ENCODE results near the gene NUP188. TPM values are rescaled to one million over a fixed set of nuclear protein-coding genes. Genes with fewer than 3 reads are reported as not detected.

The NUP188 gene
- total and polyA plus RNA-seq, 10 of the 15 experiments (the other 5 are each of a cell fraction or from before 2014, with no cell fraction given), result 1.4 to 73.7 (median 48.9) TPM

- no peak overlapping the region for H3K9ac ChIP-seq (ENCODE audit: control insufficient read depth, insufficient read depth, low read length)
- no peak for DNase-seq (ENCODE audit: low read depth, low spot score)
- ATAC-seq, result no peak
- H3K4me2 ChIP-seq (ENCODE audit: control insufficient read depth, insufficient read depth), result no peak overlapping the region
- TF ChIP-seq SRF (IDR thresholded peaks at IDR 0.05; ENCODE audit: low read depth in 2 of 2, low read length in 2 of 2) (no peak), TAF1 (IDR thresholded peaks at IDR 0.05; ENCODE audit: borderline replicate concordance, low read depth, low read length) (no peak), MLLT1 (IDR thresholded peaks at IDR 0.05) (no peak)
- peaks cover 34 to 42% of the 10 kb centered on the region in 2 experiments for H3K36me3 ChIP-seq (ENCODE audit: control insufficient read depth in 2 of 2, insufficient read depth in 2 of 2, low read length in 1 of 2)
- H3K79me2 ChIP-seq (ENCODE audit: control insufficient read depth, insufficient read depth, low read length), result no peaks in the 10 kb centered on the region
- CTCF ChIA-PET, result no interaction called here
- H3K4me3 ChIP-seq, result no peak overlapping the region
- H3K9me3 ChIP-seq (replicated peaks; ENCODE audit: control insufficient read depth, insufficient read depth, low read length), result no peaks in the 10 kb centered on the region
- no peaks in the 10 kb centered on the region for H4K20me1 ChIP-seq (ENCODE audit: control insufficient read depth, insufficient read depth)
- no TSS peak for BruUV-seq (replicated peaks)
- in situ Hi-C loops (cut with MboI), result no loop called here
- RAD21 ChIA-PET (ENCODE audit: unreplicated experiment), result no interaction called here
- SMC1A ChIA-PET (ENCODE audit: uncharacterized antibody, unreplicated experiment), result no interaction called here
- H3K27me3 ChIP-seq (replicated peaks in 1 of 2; ENCODE audit: control insufficient read depth in 2 of 2, insufficient read depth in 2 of 2, low read length in 1 of 2), result no peaks in the 10 kb centered on the region
- no peak overlapping the region for H2AFZ ChIP-seq (ENCODE audit: control insufficient read depth, low read depth, low read length)
- POLR2A ChIA-PET, result interaction anchor here (0.7 kb wide), 1 partner anchor 25 kb away, joined by 4 read pairs; no protein-coding TSS in a partner anchor
- no peaks in the 10 kb centered on the region for H3K4me1 ChIP-seq (ENCODE audit: control insufficient read depth, insufficient read depth, low read length)
- FAIRE-seq, result no peak
- WGBS (ENCODE audit: insufficient coverage, insufficient replicate concordance, low lambda C conversion rate, missing lambda C conversion rate), result 94% methylated on average over 4 of the region's 5 CpGs
- intact Hi-C loops (cut with micrococcal nuclease; ENCODE audit: unreplicated experiment), result no loop called here
- H3K27ac ChIP-seq (ENCODE audit: control insufficient read depth, insufficient read depth), result no peak overlapping the region
These were observed 48.3 kb downstream of the NUP188 start for GRCh38 chr9:128995791-128996190.

GRCh38 chr9:128998462-128998861, 51.0 kb downstream of the NUP188 start:
- peaks cover 45 to 51% of the 10 kb centered on the region in 2 experiments for H3K36me3 ChIP-seq (ENCODE audit: control insufficient read depth in 2 of 2, insufficient read depth in 2 of 2, low read length in 1 of 2)
- no peak overlapping the region for H2AFZ ChIP-seq (ENCODE audit: control insufficient read depth, low read depth, low read length)
- BruUV-seq (replicated peaks), result no TSS peak
- no peak overlapping the region for H3K27ac ChIP-seq (ENCODE audit: control insufficient read depth, insufficient read depth)
- RAD21 ChIA-PET (ENCODE audit: unreplicated experiment), result interaction anchor here (0.7 kb wide), 1 partner anchor 9 kb away, joined by 3 read pairs; no protein-coding TSS in a partner anchor
- no peaks in the 10 kb centered on the region for H4K20me1 ChIP-seq (ENCODE audit: control insufficient read depth, insufficient read depth)
- no peak overlapping the region for H3K4me3 ChIP-seq
- TF ChIP-seq PKNOX1 (IDR thresholded peaks at IDR 0.05), result no peak
- TF ChIP-seq CEBPB (IDR thresholded peaks at IDR 0.05; ENCODE audit: borderline replicate concordance in 1 of 2, low read depth in 2 of 2, low read length in 2 of 2), result no peak
- TF ChIP-seq NFXL1 (IDR thresholded peaks at IDR 0.05; ENCODE audit: borderline replicate concordance), result no peak
- TF ChIP-seq SIX5 (IDR thresholded peaks at IDR 0.05; ENCODE audit: low read depth, low read length, severe bottlenecking), result no peak
- no peak for TF ChIP-seq KLF5 (IDR thresholded peaks at IDR 0.05; ENCODE audit: partially characterized antibody)
- no peak for TF ChIP-seq WRNIP1 (IDR thresholded peaks at IDR 0.05; ENCODE audit: borderline replicate concordance, low read depth, low read length)
- TF ChIP-seq TCF12 (IDR thresholded peaks at IDR 0.05; ENCODE audit: low read depth, low read length), result no peak
- TF ChIP-seq RAD21 (IDR thresholded peaks at IDR 0.05; ENCODE audit: insufficient read depth, low read depth, low read length), result no peak
- TF ChIP-seq RCOR1 (conservative IDR thresholded peaks at IDR 0.05; ENCODE audit: low read depth, low read length), result no peak
- TF ChIP-seq CBX3 (IDR thresholded peaks at IDR 0.05; ENCODE audit: borderline replicate concordance, low read depth), result no peak
- no peak for TF ChIP-seq NR2C2 (IDR thresholded peaks at IDR 0.05; ENCODE audit: borderline replicate concordance, control insufficient read depth, insufficient read length, low read depth)
- no peaks in the 10 kb centered on the region for H3K4me1 ChIP-seq (ENCODE audit: control insufficient read depth, insufficient read depth, low read length)
- SMC1A ChIA-PET (ENCODE audit: uncharacterized antibody, unreplicated experiment), result no interaction called here
- WGBS (ENCODE audit: insufficient coverage, insufficient replicate concordance, low lambda C conversion rate, missing lambda C conversion rate), result 88% methylated on average over 6 of the region's 6 CpGs
- DNase-seq (ENCODE audit: low read depth, low spot score), result no peak
- intact Hi-C loops (cut with micrococcal nuclease; ENCODE audit: unreplicated experiment) (no loop called here), in situ Hi-C loops (cut with MboI) (no loop called here)
- CTCF ChIA-PET, result interaction anchor here (1.4 kb wide), 1 partner anchor 22 kb away, joined by 4 read pairs; no protein-coding TSS in a partner anchor
- POLR2A ChIA-PET, result no interaction called here
- H3K4me2 ChIP-seq (ENCODE audit: control insufficient read depth, insufficient read depth), result no peak overlapping the region
- ATAC-seq, result no peak
- no peaks in the 10 kb centered on the region for H3K79me2 ChIP-seq (ENCODE audit: control insufficient read depth, insufficient read depth, low read length)
- FAIRE-seq, result no peak
- no peak overlapping the region for H3K9ac ChIP-seq (ENCODE audit: control insufficient read depth, insufficient read depth, low read length)
- no peaks in the 10 kb centered on the region for H3K9me3 ChIP-seq (replicated peaks; ENCODE audit: control insufficient read depth, insufficient read depth, low read length)
- H3K27me3 ChIP-seq (replicated peaks in 1 of 2; ENCODE audit: control insufficient read depth in 2 of 2, insufficient read depth in 2 of 2, low read length in 1 of 2), result no peaks in the 10 kb centered on the region

Data from GM12878 (cell line).